Sigmoid colon (tissue), 7 donors: ENCODE data around the gene TENM4. TPM values are rescaled to one million over a fixed set of nuclear protein-coding genes. Genes with fewer than 3 reads are reported as not detected.

Source experiments
- DNase-seq: peaks from one replicate; pipeline ENCODE4 v3.0.0-alpha.2; 2019
- H3K27ac ChIP-seq, 4 donors: fragments of 200-600 bp; sonication (generic); one replicate each; pipeline ENCODE4 v1.5.1; 2016 to 2019; ENCODE audit warnings: mild to moderate bottlenecking in 1 of 4
- H3K27me3 ChIP-seq, 3 donors: fragments of 200-600 bp; sonication (generic); one replicate each; pipeline ENCODE4 v1.5.1; 2019; ENCODE audit warnings: mild to moderate bottlenecking in 1 of 3
- H3K36me3 ChIP-seq, 4 donors: fragments of 200-600 bp; sonication (generic); one replicate each; pipeline ENCODE4 v1.5.1; 2016 to 2019
- H3K4me1 ChIP-seq, 4 donors: fragments of 200-600 bp; sonication (generic); one replicate each; pipeline ENCODE4 v1.5.1; 2017 to 2019
- H3K4me3 ChIP-seq, 4 donors: fragments of 200-600 bp; sonication (generic); one replicate each; pipeline ENCODE4 v1.5.1; 2017 to 2019; ENCODE audit warnings: mild to moderate bottlenecking in 2 of 4, moderate library complexity in 1 of 4
- H3K9me3 ChIP-seq, 4 donors: fragments of 200-600 bp in 3 of 4; sonication (generic) in 3 of 4; one replicate each; pipeline versions ENCODE4 v1.5.1 to v1.6.1; 2013 to 2019
- CTCF ChIP-seq, 4 experiments: fragments of 450-650 bp in 3 of 4; fragments of 200-600 bp in 1 of 4; IDR thresholded peaks; one replicate each; pipeline ENCODE4 v1.5.1; 2016 to 2019; ENCODE audit warnings: antibody characterized with exemption in 4 of 4, mild to moderate bottlenecking in 3 of 4, moderate library complexity in 2 of 4
- EP300 ChIP-seq, 4 donors: sonication (generic); formaldehyde crosslinking; IDR thresholded peaks; one replicate each; pipeline ENCODE4 v1.6.1; 2017; ENCODE audit warnings: antibody characterized with exemption in 4 of 4
- POLR2A ChIP-seq, 2 donors: fragments of 450-650 bp; IDR thresholded peaks; one replicate each; pipeline ENCODE4 v1.6.1; 2016; ENCODE audit warnings: antibody characterized with exemption in 2 of 2, mild to moderate bottlenecking in 2 of 2, moderate library complexity in 2 of 2
- POLR2AphosphoS5 ChIP-seq, 4 donors: sonication (generic); formaldehyde crosslinking; IDR thresholded peaks; one replicate each; pipeline ENCODE4 v1.6.1; 2017; ENCODE audit warnings: antibody characterized with exemption in 4 of 4
- WGBS, 2 donors: extraction: QIAGEN DNeasy Blood & Tissue Kit; methylation state at CpG; one replicate each; pipeline ENCODE4 v1.1.7; 2013; 5-methylcytosine and 5-hydroxymethylcytosine counted together
- intact Hi-C: fragments of 100-400 bp; cut with DNase I; formaldehyde crosslinking; loops from one replicate; pipeline ENCODE4 v1.15.1; 2023
- polyA plus RNA-seq, 3 donors: library from polyadenylated mRNA; stranded (reverse); fragments of 200-250 nt; gene quantifications; one replicate each; pipeline ENCODE4 v1.2.3, GENCODE V29; 2013
- total RNA-seq, 4 donors: library from RNA; depleted of rRNA; stranded (reverse); fragments of >200 nt; gene quantifications; one replicate each; pipeline ENCODE4 v1.1.0, GENCODE V29; 2016
- donor health status: healthy with polysubstance abuse.
- donor health status: Bipolar disorder and iron deficiency.
- donor health status: healthy.

Gene TENM4
- total and polyA plus RNA-seq, 7 donors: 0.23 to 14.6 (median 1.9) TPM; not detected in 1

GRCh38 chr11:79100093-79100910, 340.5 kb downstream of the TENM4 start:
- H3K9me3 ChIP-seq: no peaks in the 10 kb centered on the region
- H3K27me3 ChIP-seq: no peaks in the 10 kb centered on the region
- peaks cover 0 to 15% (median 5%) of the 10 kb centered on the region in 4 donors for H3K4me1 ChIP-seq
- H3K36me3 ChIP-seq: no peaks in the 10 kb centered on the region
- WGBS, 2 donors: 28 to 35% methylated on average over 9 of the region's 9 CpGs
- intact Hi-C loops: loop anchor here (2.0 kb wide), 1 partner anchor 456 kb away; no protein-coding TSS in a partner anchor
- no peak overlapping the region for H3K27ac ChIP-seq
- TF ChIP-seq EP300 (IDR thresholded peaks at IDR 0.05) (no peak), POLR2AphosphoS5 (IDR thresholded peaks at IDR 0.05) (no peak), CTCF (IDR thresholded peaks at IDR 0.05) (peak; percentile 24 to 74 (median 72)), POLR2A (IDR thresholded peaks at IDR 0.05) (no peak)
- no peak for DNase-seq
- no peak overlapping the region for H3K4me3 ChIP-seq

GRCh38 chr11:79098146-79098545, 342.7 kb downstream of the TENM4 start:
- intact Hi-C loops: no loop called here
- WGBS, 2 donors: 8 to 14% methylated on average over 2 of the region's 2 CpGs
- no peaks in the 10 kb centered on the region for H3K9me3 ChIP-seq

GRCh38 chr11:79097246-79097875, 343.5 kb downstream of the TENM4 start:
- H3K27me3 ChIP-seq: no peaks in the 10 kb centered on the region
- H3K4me3 ChIP-seq: no peak overlapping the region
- no peaks in the 10 kb centered on the region for H3K36me3 ChIP-seq
- no peak for DNase-seq
- H3K27ac ChIP-seq: peak overlapping the region in 2 of 4 donors; percentile 41 to 47
- WGBS, 2 donors: 68 to 79% methylated on average over 8 of the region's 8 CpGs
- no peaks in the 10 kb centered on the region for H3K9me3 ChIP-seq
- intact Hi-C loops: no loop called here
- TF ChIP-seq EP300 (IDR thresholded peaks at IDR 0.05) (no peak), CTCF (IDR thresholded peaks at IDR 0.05) (no peak), POLR2AphosphoS5 (IDR thresholded peaks at IDR 0.05) (no peak), POLR2A (IDR thresholded peaks at IDR 0.05) (no peak)
- peaks cover 0 to 15% (median 4%) of the 10 kb centered on the region in 4 donors for H3K4me1 ChIP-seq

More at GRCh38 chr11:79098146-79098545, 342.7 kb downstream of the TENM4 start:
- TF ChIP-seq POLR2A (IDR thresholded peaks at IDR 0.05) (no peak), POLR2AphosphoS5 (IDR thresholded peaks at IDR 0.05) (no peak), EP300 (IDR thresholded peaks at IDR 0.05) (no peak), CTCF (IDR thresholded peaks at IDR 0.05) (no peak)
- H3K27ac ChIP-seq: no peak overlapping the region
- no peak overlapping the region for H3K4me3 ChIP-seq
- no peaks in the 10 kb centered on the region for H3K27me3 ChIP-seq
- H3K36me3 ChIP-seq: no peaks in the 10 kb centered on the region
- peaks cover 0 to 15% (median 5%) of the 10 kb centered on the region in 4 donors for H3K4me1 ChIP-seq
- no peak for DNase-seq

- Histone ChIP-seq H3K36me3 (no peaks in the 10 kb centered on the region), H3K27ac (no peak overlapping the region), H3K27me3 (no peaks in the 10 kb centered on the region), H3K4me1 (peaks cover 0 to 5% (median 0%) of the 10 kb centered on the region in 4 donors), H3K9me3 (no peaks in the 10 kb centered on the region), H3K4me3 (no peak overlapping the region)
- 47 to 63% methylated on average over 3 of the region's 3 CpGs for WGBS, 2 donors
- no peak for TF ChIP-seq POLR2AphosphoS5 (IDR thresholded peaks at IDR 0.05)
- intact Hi-C loops: no loop called here
- DNase-seq: no peak
Measured at GRCh38 chr11:79095424-79095823, 345.4 kb downstream of the TENM4 start.

GRCh38 chr11:79094616-79095015, 346.2 kb downstream of the TENM4 start:
- WGBS, 2 donors: 82 to 87% methylated on average over 3 of the region's 3 CpGs
- peaks cover 0 to 8% (median 0%) of the 10 kb centered on the region in 4 donors for H3K4me1 ChIP-seq
- H3K36me3 ChIP-seq: no peaks in the 10 kb centered on the region
- intact Hi-C loops: loop anchor here (5.0 kb wide), 1 partner anchor 292 kb away; no protein-coding TSS in a partner anchor
- no peak overlapping the region for H3K4me3 ChIP-seq
- no peaks in the 10 kb centered on the region for H3K27me3 ChIP-seq
- TF ChIP-seq CTCF (IDR thresholded peaks at IDR 0.05) (no peak), POLR2A (IDR thresholded peaks at IDR 0.05) (no peak), EP300 (IDR thresholded peaks at IDR 0.05) (no peak), POLR2AphosphoS5 (IDR thresholded peaks at IDR 0.05) (no peak)
- H3K9me3 ChIP-seq: no peaks in the 10 kb centered on the region
- no peak for DNase-seq
- no peak overlapping the region for H3K27ac ChIP-seq
